ENCODE data around the gene CCDC122. TPM values are rescaled to one million over a fixed set of nuclear protein-coding genes. Genes with fewer than 3 reads are reported as not detected.

CCDC122 gene
- total RNA-seq (ENCODE audit: low replicate concordance), result 13.1 and 13.6 TPM in 2 replicates
- long read RNA-seq, partial matches to known transcripts, result 3 of 14 reads
- long read RNA-seq, other reads (novel, unspliced or antisense), result 8 of 14 reads

- Mint-ChIP-seq H3K27me3 (peaks cover 22% of the 10 kb centered on the region), H3K27ac (peak within 1 kb of the TSS; percentile 82), H3K9me3 (no peaks in the 10 kb centered on the region), H3K4me3 (peak within 1 kb of the TSS; percentile 94), H3K36me3 (no peaks in the 10 kb centered on the region), H3K4me1 (ENCODE audit: unreplicated experiment) (peaks cover 12% of the 10 kb centered on the region)
- DNase-seq (ENCODE audit: extremely low spot score, unreplicated experiment), result peak; percentile 87
- TF ChIP-seq, protein P1, sequence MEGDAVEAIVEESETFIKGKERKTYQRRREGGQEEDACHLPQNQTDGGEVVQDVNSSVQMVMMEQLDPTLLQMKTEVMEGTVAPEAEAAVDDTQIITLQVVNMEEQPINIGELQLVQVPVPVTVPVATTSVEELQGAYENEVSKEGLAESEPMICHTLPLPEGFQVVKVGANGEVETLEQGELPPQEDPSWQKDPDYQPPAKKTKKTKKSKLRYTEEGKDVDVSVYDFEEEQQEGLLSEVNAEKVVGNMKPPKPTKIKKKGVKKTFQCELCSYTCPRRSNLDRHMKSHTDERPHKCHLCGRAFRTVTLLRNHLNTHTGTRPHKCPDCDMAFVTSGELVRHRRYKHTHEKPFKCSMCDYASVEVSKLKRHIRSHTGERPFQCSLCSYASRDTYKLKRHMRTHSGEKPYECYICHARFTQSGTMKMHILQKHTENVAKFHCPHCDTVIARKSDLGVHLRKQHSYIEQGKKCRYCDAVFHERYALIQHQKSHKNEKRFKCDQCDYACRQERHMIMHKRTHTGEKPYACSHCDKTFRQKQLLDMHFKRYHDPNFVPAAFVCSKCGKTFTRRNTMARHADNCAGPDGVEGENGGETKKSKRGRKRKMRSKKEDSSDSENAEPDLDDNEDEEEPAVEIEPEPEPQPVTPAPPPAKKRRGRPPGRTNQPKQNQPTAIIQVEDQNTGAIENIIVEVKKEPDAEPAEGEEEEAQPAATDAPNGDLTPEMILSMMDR (conservative IDR thresholded peaks at IDR 0.05), result no peak
Observed at GRCh38 chr13:43878892-43879754, at the start of gene CCDC122. CCDC122 (minus strand) TSS chr13:43879740; CDS start chr13:43869376, 10,364 bp downstream.

DNA sequence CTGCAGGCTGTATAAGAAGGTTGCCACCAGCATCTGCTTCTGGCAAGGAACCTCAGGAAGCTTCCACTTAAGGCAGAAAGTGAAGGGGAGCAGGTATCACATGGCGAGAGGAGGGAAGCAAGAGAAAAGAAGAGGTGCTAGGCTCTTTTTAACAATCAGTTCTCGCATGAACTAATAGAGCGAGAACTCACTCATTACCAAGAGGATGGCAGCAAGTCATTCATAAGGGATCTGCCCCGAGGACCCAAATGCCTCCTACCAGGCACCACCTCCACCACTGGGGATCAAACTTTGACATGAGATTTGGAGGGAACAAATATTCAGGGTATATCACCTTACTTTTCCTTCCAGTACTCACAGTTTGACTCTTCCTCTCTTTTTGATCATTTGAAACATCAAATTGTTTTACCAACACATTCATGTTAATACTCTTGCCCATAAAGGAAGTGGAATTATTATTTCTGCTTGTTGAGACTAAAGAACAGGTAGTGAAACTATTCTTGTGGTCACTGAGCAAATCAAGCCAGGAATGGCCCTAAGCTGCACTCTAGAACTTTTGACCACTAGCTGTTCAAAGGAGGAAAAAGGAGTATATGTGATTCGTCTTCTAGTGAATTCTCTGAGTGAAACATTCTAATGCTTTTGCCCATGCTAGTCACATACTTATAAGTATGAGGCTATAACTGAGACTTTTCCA is 45.2 kb upstream of the CCDC122 start:
- Mint-ChIP-seq H3K27ac (no peak overlapping the region), H3K27me3 (no peaks in the 10 kb centered on the region), H3K36me3 (no peaks in the 10 kb centered on the region), H3K9me3 (no peaks in the 10 kb centered on the region), H3K4me3 (no peak overlapping the region), H3K4me1 (ENCODE audit: unreplicated experiment) (no peaks in the 10 kb centered on the region)
- DNase-seq (ENCODE audit: extremely low spot score, unreplicated experiment), result no peak
- TF ChIP-seq, protein P1 (conservative IDR thresholded peaks at IDR 0.05), result no peak

DNA sequence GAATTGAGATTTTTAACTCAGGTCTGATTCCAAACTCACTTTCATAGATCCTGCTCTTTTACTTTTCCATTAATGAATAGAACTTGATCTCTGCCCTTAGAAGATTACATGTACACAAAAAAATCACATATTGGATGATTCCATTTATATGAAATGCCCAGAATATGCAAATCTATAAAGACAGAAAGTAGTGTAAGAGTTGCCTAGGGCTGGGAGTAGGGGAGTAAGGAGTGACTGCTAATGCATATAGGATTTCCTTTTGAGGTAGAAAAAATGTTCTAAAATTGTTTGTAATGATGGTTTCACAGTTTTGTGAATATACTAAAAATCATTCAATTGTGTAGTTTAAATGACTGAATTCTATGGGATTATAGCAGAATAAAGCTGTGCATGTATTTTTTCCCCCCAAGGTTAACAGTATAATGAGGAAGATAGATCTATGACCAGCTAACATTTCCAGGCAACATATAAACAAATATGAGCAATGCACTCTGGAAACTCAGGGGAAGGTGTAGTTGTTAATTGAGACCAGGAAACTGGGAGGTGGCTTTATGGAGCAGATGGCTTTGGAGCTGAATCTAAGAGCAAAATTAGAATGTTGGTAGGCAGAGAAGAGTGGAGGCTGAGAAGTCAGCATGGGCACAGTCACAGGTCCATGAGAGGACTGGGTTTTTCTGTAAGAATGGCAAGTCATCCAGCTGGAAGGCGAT is 41.6 kb upstream of the CCDC122 start:
- H3K4me1 Mint-ChIP-seq (ENCODE audit: unreplicated experiment), result no peaks in the 10 kb centered on the region
- H3K27ac Mint-ChIP-seq, result no peak overlapping the region
- H3K36me3 Mint-ChIP-seq, result no peaks in the 10 kb centered on the region
- H3K4me3 Mint-ChIP-seq, result no peak overlapping the region
- TF ChIP-seq, protein P1 (conservative IDR thresholded peaks at IDR 0.05), result no peak
- H3K9me3 Mint-ChIP-seq, result no peaks in the 10 kb centered on the region
- DNase-seq (ENCODE audit: extremely low spot score, unreplicated experiment), result no peak
- no peaks in the 10 kb centered on the region for H3K27me3 Mint-ChIP-seq

- TF ChIP-seq, protein P1 (conservative IDR thresholded peaks at IDR 0.05), result no peak
Observed at GRCh38 chr13:43918636-43919035, 39.1 kb upstream of the CCDC122 start.

DNA sequence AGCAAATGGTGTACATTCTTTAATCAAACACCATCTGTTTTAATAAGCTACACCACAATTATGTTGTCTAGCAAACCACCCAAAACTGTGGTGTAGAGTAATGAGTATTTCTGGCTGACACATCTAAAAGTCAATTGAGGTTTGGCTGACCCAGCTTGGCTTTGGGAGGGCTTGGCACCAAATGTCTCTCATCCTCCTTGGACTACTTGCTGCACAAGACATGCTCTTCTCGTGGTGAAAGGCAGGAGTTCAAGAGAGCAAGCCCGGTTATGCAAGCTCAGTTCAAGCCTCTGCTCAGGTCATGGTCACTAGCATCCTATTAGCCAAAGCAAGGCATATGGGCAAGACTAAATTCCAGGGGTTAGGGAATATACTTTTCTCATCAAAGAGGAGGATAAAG is 37.3 kb upstream of the CCDC122 start:
- H3K27me3 Mint-ChIP-seq, result peaks cover 5% of the 10 kb centered on the region
- no peak for DNase-seq (ENCODE audit: extremely low spot score, unreplicated experiment)

More at GRCh38 chr13:43918636-43919035, 39.1 kb upstream of the CCDC122 start:
- Mint-ChIP-seq H3K9me3 (no peaks in the 10 kb centered on the region), H3K4me3 (no peak overlapping the region), H3K27ac (no peak overlapping the region), H3K27me3 (no peaks in the 10 kb centered on the region), H3K4me1 (ENCODE audit: unreplicated experiment) (no peaks in the 10 kb centered on the region), H3K36me3 (no peaks in the 10 kb centered on the region)
- DNase-seq (ENCODE audit: extremely low spot score, unreplicated experiment), result no peak

More for the DNA sequence above, 37.3 kb upstream of the CCDC122 start:
- Mint-ChIP-seq H3K9me3 (no peaks in the 10 kb centered on the region), H3K4me1 (ENCODE audit: unreplicated experiment) (peaks cover 7% of the 10 kb centered on the region), H3K27ac (no peak overlapping the region), H3K36me3 (no peaks in the 10 kb centered on the region), H3K4me3 (no peak overlapping the region)
- TF ChIP-seq, protein P1 (conservative IDR thresholded peaks at IDR 0.05), result no peak
